GM19463 (cell line): ENCODE data around the gene DCTD.

Source experiments
- ATAC-seq: cut with Tn5 transposase; IDR thresholded peaks from one replicate; pipeline ENCODE4 v1.9.1; 2021; ENCODE audit warnings: mild to moderate bottlenecking, moderate library complexity; ENCODE audit not compliant: unreplicated experiment

DCTD gene

GRCh38 chr4:182843808-182844325, 73.3 kb downstream of the DCTD start:
- no peak for ATAC-seq

GRCh38 chr4:182842759-182843390, 74.3 kb downstream of the DCTD start:
- no peak for ATAC-seq

- ATAC-seq: no peak
These were observed 75.0 kb downstream of the DCTD start for GRCh38 chr4:182842104-182842600.

- ATAC-seq: no peak
These were observed 77.1 kb downstream of the DCTD start for GRCh38 chr4:182840108-182840507.
